Thyroid gland (tissue), 4 donors: ENCODE measurements around the gene NPY4R2. TPM values are rescaled to one million over a fixed set of nuclear protein-coding genes. Genes with fewer than 3 reads are reported as not detected.
"Not testable (repeated sequence)": the region's sequence is repeated elsewhere in the genome, so short reads cannot be mapped to it uniquely, and the experiment has no call there.

Source experiments
- DNase-seq, 2 donors: peaks; one replicate each; pipeline ENCODE4 v3.0.0-alpha.2; 2019
- H3K27ac ChIP-seq, 3 donors: fragments of 200-600 bp; sonication (generic); 1 replicate in 2 of 3; 2 replicates in 1 of 3; pipeline ENCODE4 v1.5.1; 2016 to 2019; ENCODE audit warnings: mild to moderate bottlenecking in 1 of 3, moderate library complexity in 1 of 3
- H3K27me3 ChIP-seq: fragments of 200-600 bp; sonication (generic); one replicate; pipeline ENCODE4 v1.5.1; 2019
- H3K36me3 ChIP-seq, 2 donors: fragments of 200-600 bp; sonication (generic); one replicate each; pipeline ENCODE4 v1.5.1; 2016 to 2019
- H3K4me1 ChIP-seq, 2 donors: fragments of 200-600 bp; sonication (generic); one replicate each; pipeline ENCODE4 v1.5.1; 2017 to 2019
- H3K4me3 ChIP-seq, 3 donors: fragments of 200-600 bp; sonication (generic); replicated peaks in 1 of 3; 1 replicate in 2 of 3; 2 replicates in 1 of 3; pipeline ENCODE4 v1.5.1; 2016; ENCODE audit warnings: mild to moderate bottlenecking in 1 of 3
- H3K9me3 ChIP-seq: fragments of 200-600 bp; sonication (generic); one replicate; pipeline ENCODE4 v1.5.1; 2017
- WGBS, 2 donors: methylation state at CpG; one replicate each; pipeline ENCODE4 v1.1.5; 2017; 5-methylcytosine and 5-hydroxymethylcytosine counted together
- intact Hi-C: fragments of 100-400 bp; cut with DNase I; formaldehyde crosslinking; loops from one replicate; pipeline ENCODE4 v1.15.1; 2023
- total RNA-seq, 4 donors: library from RNA; depleted of rRNA; stranded (reverse); fragments of >200 nt; gene quantifications; one replicate each; pipeline ENCODE4 v1.2.3, GENCODE V29; 2016

NPY4R2 gene, protein sequence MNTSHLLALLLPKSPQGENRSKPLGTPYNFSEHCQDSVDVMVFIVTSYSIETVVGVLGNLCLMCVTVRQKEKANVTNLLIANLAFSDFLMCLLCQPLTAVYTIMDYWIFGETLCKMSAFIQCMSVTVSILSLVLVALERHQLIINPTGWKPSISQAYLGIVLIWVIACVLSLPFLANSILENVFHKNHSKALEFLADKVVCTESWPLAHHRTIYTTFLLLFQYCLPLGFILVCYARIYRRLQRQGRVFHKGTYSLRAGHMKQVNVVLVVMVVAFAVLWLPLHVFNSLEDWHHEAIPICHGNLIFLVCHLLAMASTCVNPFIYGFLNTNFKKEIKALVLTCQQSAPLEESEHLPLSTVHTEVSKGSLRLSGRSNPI
- total RNA-seq = not detected

DNA sequence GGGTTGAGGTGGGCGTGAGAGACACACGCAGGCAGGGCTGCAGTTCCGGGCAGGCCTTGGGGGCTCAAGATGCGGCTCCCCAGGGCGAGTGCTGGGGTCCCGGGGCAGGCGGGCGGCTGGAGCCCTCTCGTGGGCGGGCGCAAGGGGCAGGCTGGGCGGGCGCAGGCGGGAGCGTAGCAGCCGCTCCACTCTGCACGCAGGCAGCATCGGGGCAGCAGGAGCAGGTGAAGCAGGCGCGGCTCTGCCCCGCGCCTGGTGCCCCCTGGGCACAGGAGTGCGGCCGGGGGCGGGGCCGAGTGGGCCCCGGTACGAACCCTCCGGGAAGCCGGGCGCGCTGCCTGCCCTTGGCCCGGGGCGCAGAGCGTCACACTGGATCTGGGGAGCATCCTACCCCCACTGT, at the start of gene NPY4R2:
NPY4R2 (plus strand) TSS at position 188 of the 400 bp plus-strand sequence. CDS start 3,326 bp downstream, outside the sequence.
- H3K27ac ChIP-seq, H3K4me1 ChIP-seq, DNase-seq, intact Hi-C loops, H3K27me3 ChIP-seq, H3K4me3 ChIP-seq, H3K36me3 ChIP-seq, H3K9me3 ChIP-seq: not testable (repeated sequence)
- 10% methylated on average over 2 of the region's 35 CpGs for WGBS, 2 donors

GRCh38 chr10:47870887-47871286, 47.6 kb upstream of the NPY4R2 start:
- H3K27me3 ChIP-seq, H3K9me3 ChIP-seq, H3K4me1 ChIP-seq, H3K27ac ChIP-seq, H3K4me3 ChIP-seq, intact Hi-C loops, DNase-seq, H3K36me3 ChIP-seq: not testable (repeated sequence)
- no CpG with 5 or more reads among the region's 8 CpGs for WGBS, 2 donors

GRCh38 chr10:47871485-47872180, 46.8 kb upstream of the NPY4R2 start:
- H3K4me3 ChIP-seq, H3K9me3 ChIP-seq, H3K36me3 ChIP-seq, H3K27me3 ChIP-seq, H3K27ac ChIP-seq, DNase-seq, H3K4me1 ChIP-seq, intact Hi-C loops: not testable (repeated sequence)
- 98 to 100% methylated on average over 4 of the region's 8 CpGs for WGBS, 2 donors

DNA sequence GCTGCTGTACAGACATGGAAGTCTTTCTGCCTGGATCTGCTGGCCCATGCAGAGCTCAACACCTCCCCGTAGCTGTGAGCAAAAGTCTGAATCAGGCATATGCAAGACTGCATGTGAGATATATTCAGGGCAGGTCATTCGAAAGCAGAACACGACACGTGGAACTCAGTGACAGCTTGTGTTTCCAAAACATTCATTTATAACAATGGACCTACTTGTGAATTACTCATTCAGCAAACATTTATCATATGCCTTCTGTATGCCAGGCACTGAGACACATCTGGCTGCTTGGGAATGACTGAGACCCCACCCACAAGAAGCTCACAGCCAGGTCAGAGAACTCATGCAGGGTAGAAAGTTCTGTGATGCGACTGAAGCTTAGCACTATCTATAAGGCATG, 46.2 kb upstream of the NPY4R2 start:
- H3K36me3 ChIP-seq, H3K9me3 ChIP-seq, H3K27me3 ChIP-seq, H3K4me1 ChIP-seq, H3K27ac ChIP-seq, intact Hi-C loops, DNase-seq, H3K4me3 ChIP-seq: not testable (repeated sequence)
- WGBS, 2 donors = no CpG with 5 or more reads among the region's 5 CpGs

DNA sequence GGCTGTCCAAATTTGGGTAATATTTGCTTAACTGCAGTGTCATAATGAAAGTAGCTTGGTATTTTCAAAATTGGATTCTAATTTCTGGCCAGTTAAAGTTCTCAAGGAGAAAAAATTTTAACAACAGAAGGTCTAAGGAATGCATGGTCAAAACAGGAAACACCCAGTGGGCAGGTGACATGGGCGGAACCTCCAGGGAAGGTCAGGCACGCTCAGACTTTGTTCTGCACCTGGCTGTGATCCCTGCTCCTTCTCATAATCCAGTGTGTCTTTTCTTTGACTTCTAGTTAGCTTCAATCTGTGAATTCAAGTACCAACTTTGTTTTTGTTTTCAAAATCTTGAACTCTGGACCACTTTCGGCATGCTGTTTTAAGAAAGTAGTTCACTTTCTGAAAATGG, 34.2 kb upstream of the NPY4R2 start:
- WGBS, 2 donors = no CpG with 5 or more reads among the region's 3 CpGs
- H3K36me3 ChIP-seq, H3K9me3 ChIP-seq, intact Hi-C loops, H3K4me3 ChIP-seq, DNase-seq, H3K4me1 ChIP-seq, H3K27ac ChIP-seq, H3K27me3 ChIP-seq: not testable (repeated sequence)

DNA sequence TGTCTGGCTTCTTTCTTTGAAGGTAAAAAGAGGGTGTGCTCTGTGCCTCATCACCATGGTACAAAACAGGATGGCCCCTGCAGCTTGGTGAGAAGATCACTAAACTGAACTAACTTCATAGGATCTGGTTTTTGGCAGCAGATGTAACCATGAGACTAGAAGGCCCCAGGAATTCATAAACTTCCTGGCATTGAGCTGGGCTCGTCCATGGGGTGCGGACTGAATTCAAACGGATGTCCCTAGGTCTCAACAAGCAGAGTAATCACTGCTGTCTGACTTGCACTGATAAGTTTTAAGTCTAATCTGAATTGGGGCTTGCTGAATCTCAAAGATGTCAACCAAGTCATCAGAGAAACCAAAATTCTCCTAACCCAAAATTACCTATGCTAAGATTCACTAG, 33.5 kb upstream of the NPY4R2 start:
- H3K27me3 ChIP-seq, intact Hi-C loops: not testable (repeated sequence)
- WGBS, 2 donors = no CpG with 5 or more reads among the region's 3 CpGs

GRCh38 chr10:47886356-47886755, 32.1 kb upstream of the NPY4R2 start:
- H3K4me3 ChIP-seq, H3K4me1 ChIP-seq, H3K36me3 ChIP-seq, DNase-seq, H3K27me3 ChIP-seq, intact Hi-C loops, H3K27ac ChIP-seq, H3K9me3 ChIP-seq: not testable (repeated sequence)
- WGBS, 2 donors = no CpG with 5 or more reads among the region's 2 CpGs

More for the DNA sequence above, 33.5 kb upstream of the NPY4R2 start:
- not testable (repeated sequence) for H3K4me1 ChIP-seq, H3K4me3 ChIP-seq, H3K9me3 ChIP-seq, DNase-seq, H3K36me3 ChIP-seq, H3K27ac ChIP-seq

GRCh38 chr10:47886827-47887226, 31.6 kb upstream of the NPY4R2 start:
- H3K27me3 ChIP-seq, H3K36me3 ChIP-seq, H3K27ac ChIP-seq, H3K4me3 ChIP-seq, intact Hi-C loops, H3K9me3 ChIP-seq, DNase-seq, H3K4me1 ChIP-seq: not testable (repeated sequence)
- WGBS, 2 donors = no CpG with 5 or more reads among the region's 4 CpGs

DNA sequence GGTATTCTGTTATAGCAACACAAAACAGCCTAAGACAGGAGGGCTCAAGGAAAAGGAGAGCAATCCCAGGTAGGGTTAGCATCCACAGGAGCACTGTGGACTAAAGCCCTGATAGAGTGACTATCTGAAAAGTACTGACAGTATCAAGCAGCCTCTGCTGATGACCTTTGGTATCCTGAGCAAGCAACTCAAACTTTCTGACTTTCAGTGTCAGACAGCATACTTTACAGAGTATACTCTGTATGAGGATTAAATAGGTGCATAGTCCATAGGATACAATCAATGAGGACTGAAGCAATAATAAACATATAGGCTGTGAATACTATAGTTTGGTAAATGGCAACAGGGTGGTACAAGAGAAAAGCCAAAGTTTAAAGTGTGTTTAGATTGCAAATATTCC, 27.7 kb upstream of the NPY4R2 start:
- DNase-seq, H3K4me3 ChIP-seq, H3K27me3 ChIP-seq, H3K9me3 ChIP-seq, H3K36me3 ChIP-seq, H3K27ac ChIP-seq, H3K4me1 ChIP-seq, intact Hi-C loops: not testable (repeated sequence)

- DNase-seq, H3K4me3 ChIP-seq, H3K9me3 ChIP-seq, H3K27me3 ChIP-seq, H3K4me1 ChIP-seq, intact Hi-C loops, H3K36me3 ChIP-seq, H3K27ac ChIP-seq: not testable (repeated sequence)
- no CpG with 5 or more reads among the region's 2 CpGs for WGBS, 2 donors
These were observed 25.8 kb upstream of the NPY4R2 start for GRCh38 chr10:47892494-47893261.

- H3K4me1 ChIP-seq, DNase-seq, H3K27me3 ChIP-seq, H3K4me3 ChIP-seq, intact Hi-C loops, H3K36me3 ChIP-seq, H3K9me3 ChIP-seq, H3K27ac ChIP-seq: not testable (repeated sequence)
- WGBS, 2 donors = 94 to 95% methylated on average over 2 of the region's 2 CpGs
These were observed 23.9 kb upstream of the NPY4R2 start for GRCh38 chr10:47894571-47894970.

- H3K36me3 ChIP-seq, DNase-seq: not testable (repeated sequence)
- no CpG with 5 or more reads among the region's 2 CpGs for WGBS, 2 donors
These were observed 20.6 kb upstream of the NPY4R2 start for GRCh38 chr10:47897813-47898212.

More at GRCh38 chr10:47897813-47898212, 20.6 kb upstream of the NPY4R2 start:
- H3K27me3 ChIP-seq, H3K9me3 ChIP-seq, intact Hi-C loops, H3K4me3 ChIP-seq, H3K4me1 ChIP-seq, H3K27ac ChIP-seq: not testable (repeated sequence)
